ENCODE measurements around the gene RNF207. TPM values are rescaled to one million over a fixed set of nuclear protein-coding genes. Genes with fewer than 3 reads are reported as not detected.

The RNF207 gene
- total RNA-seq, 1 experiment from 2014 or later, result 4.9 TPM

DNA sequence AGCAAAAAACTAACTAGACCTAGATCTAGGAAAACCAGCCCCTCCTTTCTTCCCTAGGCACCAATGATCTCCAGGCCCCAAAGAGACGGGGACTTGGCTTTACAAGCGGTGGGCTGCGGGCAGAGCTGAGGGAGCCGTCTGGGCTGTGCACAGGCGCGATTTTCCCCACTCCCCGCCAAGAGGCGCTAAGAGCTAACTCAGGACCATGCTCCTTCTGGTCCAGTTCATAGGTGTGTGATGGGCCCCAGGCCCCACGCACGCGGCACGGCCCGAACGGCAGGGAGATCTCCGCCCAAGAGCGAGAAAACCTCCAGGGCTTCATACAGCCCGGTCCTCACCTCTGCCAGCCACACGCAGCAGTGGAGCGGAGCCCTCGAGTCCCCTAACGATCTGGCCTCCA, 62.5 kb downstream of the RNF207 start:
- H3K18ac ChIP-seq (ENCODE audit: insufficient read length, low read depth, low read length), result no peak overlapping the region
- no peak overlapping the region for H4K8ac ChIP-seq (replicated peaks; ENCODE audit: insufficient read length, low read depth, low read length)
- H2BK20ac ChIP-seq (ENCODE audit: low read depth, low read length, poor library complexity, severe bottlenecking), result no peak overlapping the region
- Mint-ChIP-seq H3K27ac (no peak overlapping the region), H3K36me3 (ENCODE audit: insufficient read depth in 1 of 3, low read depth in 3 of 3) (peaks cover 0 to 4% (median 0%) of the 10 kb centered on the region in 3 experiments; a peak in 1 of 7 replicates), H3K27me3 (ENCODE audit: low read depth) (peaks cover 1% of the 10 kb centered on the region; the same call in 1 of the 2 replicates), H3K4me3 (no peak overlapping the region), H3K9me3 (no peaks in the 10 kb centered on the region), H3K4me1 (peaks cover 10 to 17% of the 10 kb centered on the region in 2 experiments)
- no peak overlapping the region for H4K91ac ChIP-seq (ENCODE audit: insufficient read length, low read depth, low read length)
- H2AFZ ChIP-seq (ENCODE audit: low read length), result no peak overlapping the region
- H3K4ac ChIP-seq (ENCODE audit: low read depth, low read length), result no peak overlapping the region
- TF ChIP-seq, protein P1, sequence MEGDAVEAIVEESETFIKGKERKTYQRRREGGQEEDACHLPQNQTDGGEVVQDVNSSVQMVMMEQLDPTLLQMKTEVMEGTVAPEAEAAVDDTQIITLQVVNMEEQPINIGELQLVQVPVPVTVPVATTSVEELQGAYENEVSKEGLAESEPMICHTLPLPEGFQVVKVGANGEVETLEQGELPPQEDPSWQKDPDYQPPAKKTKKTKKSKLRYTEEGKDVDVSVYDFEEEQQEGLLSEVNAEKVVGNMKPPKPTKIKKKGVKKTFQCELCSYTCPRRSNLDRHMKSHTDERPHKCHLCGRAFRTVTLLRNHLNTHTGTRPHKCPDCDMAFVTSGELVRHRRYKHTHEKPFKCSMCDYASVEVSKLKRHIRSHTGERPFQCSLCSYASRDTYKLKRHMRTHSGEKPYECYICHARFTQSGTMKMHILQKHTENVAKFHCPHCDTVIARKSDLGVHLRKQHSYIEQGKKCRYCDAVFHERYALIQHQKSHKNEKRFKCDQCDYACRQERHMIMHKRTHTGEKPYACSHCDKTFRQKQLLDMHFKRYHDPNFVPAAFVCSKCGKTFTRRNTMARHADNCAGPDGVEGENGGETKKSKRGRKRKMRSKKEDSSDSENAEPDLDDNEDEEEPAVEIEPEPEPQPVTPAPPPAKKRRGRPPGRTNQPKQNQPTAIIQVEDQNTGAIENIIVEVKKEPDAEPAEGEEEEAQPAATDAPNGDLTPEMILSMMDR (conservative IDR thresholded peaks at IDR 0.05), result peak; percentile 57
- no peaks in the 10 kb centered on the region for H3K9me3 ChIP-seq (ENCODE audit: control insufficient read depth, low read depth, low read length)
- H3K79me2 ChIP-seq (ENCODE audit: insufficient read depth, low read length), result no peaks in the 10 kb centered on the region
- H3K4me2 ChIP-seq (ENCODE audit: insufficient read depth, insufficient read length, low read length), result no peak overlapping the region
- no peak overlapping the region for H4K5ac ChIP-seq (ENCODE audit: insufficient read length, low read depth, low read length)
- H3T11ph ChIP-seq (ENCODE audit: low read length), result no peak overlapping the region
- H3K9ac ChIP-seq (ENCODE audit: extremely low read depth, insufficient read length, low read length), result no peak overlapping the region
- H4K20me1 ChIP-seq (ENCODE audit: control insufficient read depth, insufficient read depth, insufficient read length), result no peaks in the 10 kb centered on the region
- peak; percentile 67 for DNase-seq
- no peak overlapping the region for H3K27ac ChIP-seq (ENCODE audit: insufficient read length, low read depth, low read length)
- no peak overlapping the region for H2AK5ac ChIP-seq (ENCODE audit: insufficient read length, low read length)
- no peaks in the 10 kb centered on the region for H3K79me1 ChIP-seq (ENCODE audit: insufficient read depth, low read depth, low read length, poor library complexity, severe bottlenecking)
- no peaks in the 10 kb centered on the region for H3K27me3 ChIP-seq (ENCODE audit: insufficient read depth, low read length)
- no peaks in the 10 kb centered on the region for H3K4me1 ChIP-seq (ENCODE audit: insufficient read depth, low read length)
- no peak overlapping the region for H2BK15ac ChIP-seq (ENCODE audit: low read depth, low read length)
- H2BK5ac ChIP-seq (ENCODE audit: insufficient read length, low read length), result no peak overlapping the region
- H2BK12ac ChIP-seq (ENCODE audit: insufficient read length, low read depth, low read length), result no peak overlapping the region
- H3K14ac ChIP-seq (ENCODE audit: insufficient read depth, low read length), result peak overlapping the region; percentile 50; the same call in 1 of the 2 replicates
- no peak overlapping the region for H3K23ac ChIP-seq (ENCODE audit: insufficient read length, low read depth, low read length)
- H3K56ac ChIP-seq (ENCODE audit: insufficient read length, low read depth, low read length), result no peak overlapping the region
- WGBS (ENCODE audit: extremely low coverage, insufficient read length, low lambda C conversion rate), result no CpG with 5 or more reads among the region's 21 CpGs
- H3K23me2 ChIP-seq (ENCODE audit: insufficient read length, low read depth, low read length, poor library complexity, severe bottlenecking), result no peaks in the 10 kb centered on the region
- H2BK120ac ChIP-seq (ENCODE audit: low read depth, low read length, poor library complexity, severe bottlenecking), result no peak overlapping the region
